ENCODE data around the gene MSH5. TPM values are rescaled to one million over a fixed set of nuclear protein-coding genes. Genes with fewer than 3 reads are reported as not detected.
"Not testable (repeated sequence)": the region's sequence is repeated elsewhere in the genome, so short reads cannot be mapped to it uniquely, and the experiment has no call there.

MSH5 gene
- total RNA-seq, result 2.9 TPM

- FAIRE-seq, result no peak
Measured at GRCh38 chr6:31739639-31740396, at the start of gene MSH5. MSH5 (plus strand) TSS chr6:31740005; CDS start chr6:31740467, 462 bp downstream.

GRCh38 chr6:31690231-31691077 is 49.4 kb upstream of the MSH5 start:
- FAIRE-seq (no peak), DNase-seq (ENCODE audit: low spot score in 2 of 2) (no peak)

More at GRCh38 chr6:31739639-31740396, at the start of gene MSH5:
- DNase-seq (ENCODE audit: low spot score in 2 of 2), result peak; percentile 98 to 99

- DNase-seq (ENCODE audit: low spot score in 2 of 2) (no peak), FAIRE-seq (no peak)
Measured at GRCh38 chr6:31691078-31691463, 48.7 kb upstream of the MSH5 start.

GRCh38 chr6:31691564-31692108 is 48.2 kb upstream of the MSH5 start:
- FAIRE-seq (no peak), DNase-seq (ENCODE audit: low spot score in 2 of 2) (no peak)

GRCh38 chr6:31692353-31692752 is 47.5 kb upstream of the MSH5 start:
- FAIRE-seq (no peak), DNase-seq (ENCODE audit: low spot score in 2 of 2) (no peak)

- no peak for DNase-seq (ENCODE audit: low spot score in 2 of 2)
- no peak for FAIRE-seq
Measured at GRCh38 chr6:31692886-31693285, 46.9 kb upstream of the MSH5 start.

GRCh38 chr6:31693535-31693934 is 46.3 kb upstream of the MSH5 start:
- no peak for FAIRE-seq
- DNase-seq (ENCODE audit: low spot score in 2 of 2), result no peak

GRCh38 chr6:31697555-31697954 is 42.2 kb upstream of the MSH5 start:
- FAIRE-seq, result no peak
- no peak for DNase-seq (ENCODE audit: low spot score in 2 of 2)

- DNase-seq (ENCODE audit: low spot score in 2 of 2) (no peak), FAIRE-seq (no peak)
Measured at GRCh38 chr6:31700740-31701401, 38.9 kb upstream of the MSH5 start.

GRCh38 chr6:31701666-31702404 is 38.0 kb upstream of the MSH5 start:
- no peak for DNase-seq (ENCODE audit: low spot score in 2 of 2)
- no peak for FAIRE-seq

GRCh38 chr6:31702405-31702818 is 37.4 kb upstream of the MSH5 start:
- no peak for FAIRE-seq
- peak in 1 of 2 donors; percentile 55 for DNase-seq (ENCODE audit: low spot score in 2 of 2)

GRCh38 chr6:31702819-31703716 is 36.7 kb upstream of the MSH5 start, which contains the start of gene ABHD16A:
ABHD16A (minus strand) TSS chr6:31703324; CDS start chr6:31703281, 43 bp downstream.
- DNase-seq (ENCODE audit: low spot score in 2 of 2) (peak; percentile 92 to 99), FAIRE-seq (no peak)

GRCh38 chr6:31705931-31706330 is 33.9 kb upstream of the MSH5 start:
- DNase-seq (ENCODE audit: low spot score in 2 of 2) (no peak), FAIRE-seq (no peak)

- DNase-seq (ENCODE audit: low spot score in 2 of 2) (no peak), FAIRE-seq (no peak)
Measured at GRCh38 chr6:31706599-31706998, 33.2 kb upstream of the MSH5 start, which contains the start of gene LY6G6F. LY6G6F (plus strand) TSS chr6:31706866; CDS start chr6:31706907, 41 bp downstream.

- DNase-seq (ENCODE audit: low spot score in 2 of 2) (no peak), FAIRE-seq (no peak)
Measured at GRCh38 chr6:31707701-31708100, 32.1 kb upstream of the MSH5 start.

- FAIRE-seq, result no peak
- no peak for DNase-seq (ENCODE audit: low spot score in 2 of 2)
Measured at GRCh38 chr6:31708224-31708623, 31.6 kb upstream of the MSH5 start.

GRCh38 chr6:31709157-31709556 is 30.6 kb upstream of the MSH5 start:
- not testable (repeated sequence) for DNase-seq (ENCODE audit: low spot score in 2 of 2); FAIRE-seq

- no peak for DNase-seq (ENCODE audit: low spot score in 2 of 2)
- FAIRE-seq, result no peak
Measured at GRCh38 chr6:31710523-31711219, 29.1 kb upstream of the MSH5 start.
